CD4-positive, alpha-beta memory T cell (primary cell): ENCODE results near the gene NASP. TPM values are rescaled to one million over a fixed set of nuclear protein-coding genes. Genes with fewer than 3 reads are reported as not detected.
"Not testable (repeated sequence)": the region's sequence is repeated elsewhere in the genome, so short reads cannot be mapped to it uniquely, and the experiment has no call there.

Source experiments
- CTCF ChIA-PET: fragments of 350-600 bp; sonication (Branson Sonifier 250); formaldehyde crosslinking; loops from one replicate; lab custom pipeline; 2021; ENCODE audit warnings: inconsistent platforms; ENCODE audit not compliant: partially characterized antibody; lab: Charles Lee
- POLR2A ChIA-PET: fragments of 350-600 bp; sonication (Branson Sonifier 250); formaldehyde crosslinking; loops from one replicate; lab custom pipeline; 2021; ENCODE audit not compliant: partially characterized antibody; lab: Charles Lee
- DNase-seq, 5 donors: peaks; one replicate each; pipeline versions ENCODE4 v3.0.0 to v3.0.0-alpha.2; 2020 to 2022; ENCODE audit warnings: mixed read lengths in 1 of 5
- H3K27ac ChIP-seq: one replicate; pipeline ENCODE4 v1.7.0; 2013; ENCODE audit warnings: low read depth, low read length
- H3K27me3 ChIP-seq: 2 replicates; pipeline ENCODE4 v1.7.0; 2013; ENCODE audit warnings: mild to moderate bottlenecking, low read length, moderate library complexity; ENCODE audit not compliant: insufficient read depth
- H3K36me3 ChIP-seq: 2 replicates; pipeline ENCODE4 v1.7.0; 2013; ENCODE audit warnings: mild to moderate bottlenecking, low read length, moderate library complexity; ENCODE audit not compliant: insufficient read depth
- H3K4me1 ChIP-seq: 2 replicates; pipeline ENCODE4 v1.7.0; 2013; ENCODE audit warnings: mild to moderate bottlenecking, low read length, moderate library complexity; ENCODE audit not compliant: insufficient read depth
- H3K4me3 ChIP-seq, 2 donors: one replicate each; pipeline ENCODE4 v1.7.0; 2013; ENCODE audit warnings: low read length in 2 of 2, mild to moderate bottlenecking in 1 of 2
- H3K9me3 ChIP-seq, 2 donors: one replicate each; pipeline ENCODE4 v1.7.0; 2013; ENCODE audit warnings: low read length in 2 of 2, control low read depth in 1 of 2; ENCODE audit not compliant: control insufficient read depth in 1 of 2
- H3K27ac Mint-ChIP-seq, 7 donors: one replicate each; pipeline ENCODE4 v1.8.0; 2020 to 2021; ENCODE audit warnings: mixed read lengths in 7 of 7, mild to moderate bottlenecking in 6 of 7, inconsistent platforms in 3 of 7, moderate library complexity in 3 of 7
- H3K27me3 Mint-ChIP-seq, 2 donors: one replicate each; pipeline ENCODE4 v1.8.0; 2020 to 2021; ENCODE audit warnings: mixed read lengths in 2 of 2
- H3K36me3 Mint-ChIP-seq, 2 donors: one replicate each; pipeline ENCODE4 v1.8.0; 2020 to 2021; ENCODE audit warnings: mixed read lengths in 2 of 2, inconsistent platforms in 1 of 2, mild to moderate bottlenecking in 1 of 2
- H3K4me1 Mint-ChIP-seq, 4 donors: one replicate each; pipeline ENCODE4 v1.8.0; 2020 to 2021; ENCODE audit warnings: mixed read lengths in 4 of 4, mild to moderate bottlenecking in 1 of 4
- H3K4me3 Mint-ChIP-seq, 8 donors: one replicate each; pipeline ENCODE4 v1.8.0; 2020 to 2021; ENCODE audit warnings: mixed read lengths in 8 of 8, mild to moderate bottlenecking in 7 of 8, moderate library complexity in 6 of 8, inconsistent platforms in 3 of 8
- H3K9me3 Mint-ChIP-seq, 8 donors: one replicate each; pipeline ENCODE4 v1.8.0; 2020 to 2021; ENCODE audit warnings: mixed read lengths in 8 of 8, mild to moderate bottlenecking in 5 of 8, inconsistent platforms in 3 of 8, moderate library complexity in 1 of 8
- intact Hi-C: fragments of 100-400 bp; cut with micrococcal nuclease; formaldehyde crosslinking; loops from one replicate; pipeline ENCODE4 v1.15.1; 2023
- polyA plus RNA-seq, 2 donors: library from polyadenylated mRNA; unstranded; fragments of 300-500 nt; fragmentation: Illumina TruSeq; gene quantifications; one replicate each; pipeline ENCODE4 v1.2.3, GENCODE V29; 2021
- total RNA-seq, 2 experiments: library from RNA; stranded (reverse); gene quantifications; one replicate each; pipeline ENCODE4 v1.2.3, GENCODE V29; 2021

NASP gene
- total and polyA plus RNA-seq, 4 experiments from 2014 or later, result 57.1 to 93.9 (median 90.4) TPM

GRCh38 chr1:45585110-45585426 is 1.2 kb downstream of the NASP start:
- Histone ChIP-seq H3K27ac (peak overlapping the region; percentile 88), H3K36me3 (no peaks in the 10 kb centered on the region), H3K27me3 (no peaks in the 10 kb centered on the region), H3K9me3 (no peaks in the 10 kb centered on the region), H3K4me1 (peaks cover 26% of the 10 kb centered on the region), H3K4me3 (peak overlapping the region; percentile 99)
- Mint-ChIP-seq H3K9me3 (peaks cover 0 to 10% (median 0%) of the 10 kb centered on the region in 8 donors), H3K36me3 (peaks cover 0 to 24% of the 10 kb centered on the region in 2 donors), H3K4me3 (peak overlapping the region; percentile 93 to 100 (median 100)), H3K27me3 (no peaks in the 10 kb centered on the region), H3K27ac (peak overlapping the region; percentile 93 to 99 (median 98)), H3K4me1 (peaks cover 25 to 46% (median 35%) of the 10 kb centered on the region in 4 donors)
- intact Hi-C loops, result loop anchor here (10.0 kb wide), 1 partner anchor 780 kb away; the partner anchor contains the start of genes BTBD19, DYNLT4 and PLK3
- CTCF ChIA-PET, result interaction anchor here (1.1 to 1.2 kb wide), 2 partner anchors 40 to 101 kb away, joined by 3 to 4 read pairs; partner anchors contain the start of gene GPBP1L1
- POLR2A ChIA-PET, result interaction anchor here (0.8 to 4.6 kb wide), 13 partner anchors 8 to 778 kb away, joined by 3 to 72 read pairs (median 15); partner anchors contain the start of genes AKR1A1, CCDC163, DYNLT4 and GPBP1L1
- no peak for DNase-seq

- Histone ChIP-seq H3K27ac (peak overlapping the region; percentile 88), H3K9me3 (no peaks in the 10 kb centered on the region), H3K27me3 (no peaks in the 10 kb centered on the region), H3K4me3 (peak overlapping the region; percentile 99), H3K4me1 (peaks cover 26% of the 10 kb centered on the region), H3K36me3 (no peaks in the 10 kb centered on the region)
- ChIA-PET CTCF (interaction anchor here (1.1 to 1.2 kb wide), 2 partner anchors 41 to 100 kb away, joined by 3 to 4 read pairs; partner anchors contain the start of gene GPBP1L1), POLR2A (interaction anchor here (0.7 to 4.6 kb wide), 14 partner anchors 8 to 755 kb away, joined by 3 to 72 read pairs (median 11); partner anchors contain the start of genes AKR1A1, CCDC163, GPBP1L1 and HECTD3)
- peak overlapping the region; percentile 93 to 100 (median 100) for H3K4me3 Mint-ChIP-seq
- intact Hi-C loops, result loop anchor here (10.0 kb wide), 1 partner anchor 781 kb away; the partner anchor contains the start of genes BTBD19, DYNLT4 and PLK3
- H3K36me3 Mint-ChIP-seq, result peaks cover 0 to 25% of the 10 kb centered on the region in 2 donors
- H3K27ac Mint-ChIP-seq, result peak overlapping the region; percentile 93 to 99 (median 98)
- peaks cover 25 to 47% (median 36%) of the 10 kb centered on the region in 4 donors for H3K4me1 Mint-ChIP-seq
- H3K27me3 Mint-ChIP-seq, result no peaks in the 10 kb centered on the region
- H3K9me3 Mint-ChIP-seq, result peaks cover 0 to 10% (median 0%) of the 10 kb centered on the region in 8 donors
- DNase-seq, result no peak
These were observed 1.7 kb downstream of the NASP start for GRCh38 chr1:45585496-45586075.

- Histone ChIP-seq H3K36me3 (peaks cover 5% of the 10 kb centered on the region), H3K4me1 (peaks cover 26% of the 10 kb centered on the region), H3K27me3 (no peaks in the 10 kb centered on the region), H3K4me3 (peak overlapping the region in 1 of 2 donors; percentile 99), H3K9me3 (no peaks in the 10 kb centered on the region), H3K27ac (peak overlapping the region; percentile 88)
- POLR2A ChIA-PET, result interaction anchor here (1.0 to 4.5 kb wide), 4 partner anchors 13 to 247 kb away, joined by 3 to 72 read pairs (median 4); partner anchors contain the start of genes GPBP1L1, MUTYH, TMEM69 and TOE1
- intact Hi-C loops, result loop anchor here (10.0 kb wide), 1 partner anchor 782 kb away; the partner anchor contains the start of genes BTBD19, DYNLT4 and PLK3
- Mint-ChIP-seq H3K36me3 (peaks cover 4 to 32% of the 10 kb centered on the region in 2 donors), H3K4me3 (peak overlapping the region; percentile 93 to 100 (median 100)), H3K27me3 (no peaks in the 10 kb centered on the region), H3K4me1 (peaks cover 28 to 53% (median 40%) of the 10 kb centered on the region in 4 donors), H3K27ac (peak overlapping the region; percentile 93 to 98 (median 95)), H3K9me3 (peaks cover 0 to 10% (median 0%) of the 10 kb centered on the region in 8 donors)
- CTCF ChIA-PET, result interaction anchor here (0.9 to 1.3 kb wide), 2 partner anchors 13 to 99 kb away, joined by 3 read pairs; partner anchors contain the start of gene GPBP1L1
- no peak for DNase-seq
These were observed 2.9 kb downstream of the NASP start for GRCh38 chr1:45586769-45587168.

GRCh38 chr1:45589861-45590260 is 6.0 kb downstream of the NASP start:
- no peak overlapping the region for H3K4me3 Mint-ChIP-seq
- H3K9me3 Mint-ChIP-seq, result peaks cover 0 to 5% (median 0%) of the 10 kb centered on the region in 8 donors
- H3K27ac Mint-ChIP-seq, result peak overlapping the region in 2 of 7 donors; percentile 29 to 52
- Histone ChIP-seq H3K27ac (no peak overlapping the region), H3K9me3 (no peaks in the 10 kb centered on the region), H3K27me3 (no peaks in the 10 kb centered on the region), H3K4me1 (peaks cover 23% of the 10 kb centered on the region), H3K4me3 (no peak overlapping the region), H3K36me3 (peaks cover 17% of the 10 kb centered on the region)
- no peak for DNase-seq
- CTCF ChIA-PET, result interaction anchor here (0.7 kb wide), 1 partner anchor 19 kb away, joined by 3 read pairs; no protein-coding TSS in a partner anchor
- H3K36me3 Mint-ChIP-seq, result peaks cover 13 to 30% of the 10 kb centered on the region in 2 donors
- H3K27me3 Mint-ChIP-seq, result no peaks in the 10 kb centered on the region
- intact Hi-C loops, result loop anchor here (10.0 kb wide), 1 partner anchor 785 kb away; the partner anchor contains the start of genes BTBD19, DYNLT4 and PLK3
- POLR2A ChIA-PET, result no interaction called here
- peaks cover 25 to 51% (median 33%) of the 10 kb centered on the region in 4 donors for H3K4me1 Mint-ChIP-seq

GRCh38 chr1:45594412-45594811 is 10.6 kb downstream of the NASP start:
- Mint-ChIP-seq H3K4me3 (peak overlapping the region in 1 of 8 donors; percentile 9), H3K27ac (peak overlapping the region in 2 of 7 donors; percentile 22 to 24), H3K4me1 (peaks cover 18 to 36% (median 27%) of the 10 kb centered on the region in 4 donors), H3K9me3 (no peaks in the 10 kb centered on the region), H3K36me3 (peaks cover 25 to 40% of the 10 kb centered on the region in 2 donors), H3K27me3 (no peaks in the 10 kb centered on the region)
- ChIA-PET CTCF (no interaction called here), POLR2A (no interaction called here)
- Histone ChIP-seq H3K4me1 (peaks cover 5% of the 10 kb centered on the region), H3K27ac (no peak overlapping the region), H3K4me3 (no peak overlapping the region), H3K27me3 (no peaks in the 10 kb centered on the region), H3K36me3 (peaks cover 17% of the 10 kb centered on the region), H3K9me3 (no peaks in the 10 kb centered on the region)
- intact Hi-C loops, result no loop called here
- DNase-seq, result no peak

GRCh38 chr1:45596765-45597164 is 12.9 kb downstream of the NASP start:
- H3K9me3 ChIP-seq, H3K27me3 Mint-ChIP-seq, H3K27me3 ChIP-seq, CTCF ChIA-PET, POLR2A ChIA-PET, H3K4me3 ChIP-seq, DNase-seq, intact Hi-C loops, H3K4me3 Mint-ChIP-seq, H3K27ac ChIP-seq, H3K9me3 Mint-ChIP-seq: not testable (repeated sequence)
- H3K27ac Mint-ChIP-seq, result peak overlapping the region in 1 of 7 donors; percentile 8
- H3K36me3 Mint-ChIP-seq, result peaks cover 26 to 50% of the 10 kb centered on the region in 2 donors
- Histone ChIP-seq H3K4me1 (peaks cover 11% of the 10 kb centered on the region), H3K36me3 (peaks cover 12% of the 10 kb centered on the region)
- H3K4me1 Mint-ChIP-seq, result peaks cover 31 to 46% (median 40%) of the 10 kb centered on the region in 4 donors

GRCh38 chr1:45604239-45604638 is 20.4 kb downstream of the NASP start:
- no peak overlapping the region for H3K27ac ChIP-seq
- Mint-ChIP-seq H3K4me1 (peaks cover 34 to 61% (median 45%) of the 10 kb centered on the region in 4 donors), H3K27ac (peak overlapping the region in 1 of 7 donors; percentile 27), H3K27me3 (no peaks in the 10 kb centered on the region), H3K36me3 (peaks cover 38 to 73% of the 10 kb centered on the region in 2 donors), H3K9me3 (no peaks in the 10 kb centered on the region), H3K4me3 (no peak overlapping the region)
- no peak overlapping the region for H3K4me3 ChIP-seq
- POLR2A ChIA-PET, result no interaction called here
- peaks cover 34% of the 10 kb centered on the region for H3K36me3 ChIP-seq
- intact Hi-C loops, result no loop called here
- CTCF ChIA-PET, result interaction anchor here (0.5 kb wide), 1 partner anchor 11 kb away, joined by 3 read pairs; no protein-coding TSS in a partner anchor
- peaks cover 16% of the 10 kb centered on the region for H3K4me1 ChIP-seq
- no peaks in the 10 kb centered on the region for H3K9me3 ChIP-seq
- DNase-seq, result no peak
- H3K27me3 ChIP-seq, result no peaks in the 10 kb centered on the region
